GM23338 (cell line): ENCODE data around the gene TBC1D14. TPM values are rescaled to one million over a fixed set of nuclear protein-coding genes. Genes with fewer than 3 reads are reported as not detected.

Source experiments
- ATAC-seq: fragments of 200-7000 bp; cut with Tn5 transposase; 3 replicates; pipeline ENCODE4 v1.9.1; 2020
- DNase-seq: peaks from one replicate; pipeline ENCODE4 v3.0.0-alpha.2; 2015; ENCODE audit warnings: low spot score
- H2AFZ ChIP-seq: fragments of 200-600 bp; sonication (generic); 2 replicates; pipeline ENCODE4 v1.8.0; 2016; ENCODE audit warnings: antibody characterized with exemption, mild to moderate bottlenecking, moderate library complexity
- H3F3A ChIP-seq: fragments of 200-600 bp; sonication (generic); replicated peaks from 2 replicates; pipeline ENCODE4 v1.8.0; 2017; ENCODE audit warnings: antibody characterized with exemption, mixed run types, low read depth
- H3K27ac ChIP-seq: fragments of 200-600 bp; sonication (generic); 2 replicates; pipeline ENCODE4 v1.6.1; 2016; ENCODE audit warnings: low read depth
- H3K27me3 ChIP-seq: fragments of 200-600 bp; sonication (generic); 2 replicates; pipeline ENCODE4 v1.8.0; 2016; ENCODE audit warnings: mild to moderate bottlenecking, mixed run types, moderate library complexity; ENCODE audit not compliant: insufficient read depth
- H3K36me3 ChIP-seq: fragments of 200-600 bp; sonication (generic); 2 replicates; pipeline ENCODE4 v1.8.0; 2016; ENCODE audit warnings: mild to moderate bottlenecking; ENCODE audit not compliant: insufficient read depth
- H3K4me1 ChIP-seq: fragments of 200-600 bp; sonication (generic); 2 replicates; pipeline ENCODE4 v1.8.0; 2016; ENCODE audit warnings: mild to moderate bottlenecking, moderate library complexity; ENCODE audit not compliant: insufficient read depth
- H3K4me2 ChIP-seq: fragments of 200-600 bp; sonication (generic); 2 replicates; pipeline ENCODE4 v1.7.1; 2017; ENCODE audit warnings: mixed run types
- H3K4me3 ChIP-seq: fragments of 200-600 bp; sonication (generic); 2 replicates; pipeline ENCODE4 v1.6.1; 2016; ENCODE audit warnings: mixed run types
- H3K79me2 ChIP-seq: fragments of 200-600 bp; sonication (generic); replicated peaks from 2 replicates; pipeline ENCODE4 v1.8.0; 2017; ENCODE audit warnings: mild to moderate bottlenecking; ENCODE audit not compliant: insufficient read depth
- H3K9me2 ChIP-seq: fragments of 200-600 bp; sonication (generic); 2 replicates; pipeline ENCODE4 v1.8.0; 2017; ENCODE audit not compliant: insufficient read depth
- H4K20me1 ChIP-seq: fragments of 200-600 bp; sonication (generic); replicated peaks from 2 replicates; pipeline ENCODE4 v1.8.0; 2017; ENCODE audit warnings: mild to moderate bottlenecking; ENCODE audit not compliant: insufficient read depth
- H3K27ac Mint-ChIP-seq: 2 replicates; pipeline ENCODE4 v1.8.0; 2020; ENCODE audit warnings: inconsistent platforms, mild to moderate bottlenecking, moderate library complexity, mixed read lengths
- H3K27me3 Mint-ChIP-seq: 3 replicates; pipeline ENCODE4 v1.8.0; 2022; ENCODE audit warnings: low read depth, mild to moderate bottlenecking, moderate library complexity, mixed read lengths, inconsistent platforms; ENCODE audit not compliant: insufficient read depth, poor library complexity
- H3K36me3 Mint-ChIP-seq: 3 replicates; pipeline ENCODE4 v1.8.0; 2021; ENCODE audit warnings: low read depth, mild to moderate bottlenecking, inconsistent platforms, moderate library complexity, mixed read lengths
- H3K4me1 Mint-ChIP-seq: 3 replicates; pipeline ENCODE4 v1.8.0; 2020; ENCODE audit warnings: mild to moderate bottlenecking, inconsistent platforms, mixed read lengths
- H3K4me3 Mint-ChIP-seq: 3 replicates; pipeline ENCODE4 v1.8.0; 2021; ENCODE audit warnings: moderate library complexity, mild to moderate bottlenecking, inconsistent platforms, mixed read lengths
- H3K9me3 Mint-ChIP-seq: 3 replicates; pipeline ENCODE4 v1.8.0; 2020; ENCODE audit warnings: moderate library complexity, mild to moderate bottlenecking, inconsistent platforms, mixed read lengths
- CREB1 ChIP-seq: fragments of 250-450 bp; sonication (Bioruptor Pico); IDR thresholded peaks from 2 replicates; pipeline ENCODE4 v1.5.0; 2020; ENCODE audit warnings: low read depth, mild to moderate bottlenecking, moderate library complexity
- EZH2 ChIP-seq: fragments of 200-600 bp; sonication (generic); IDR thresholded peaks from one replicate; pipeline ENCODE4 v1.8.0; 2017; ENCODE audit warnings: antibody characterized with exemption, mild to moderate bottlenecking, low read depth; ENCODE audit not compliant: unreplicated experiment
- EZH2phosphoT487 ChIP-seq: fragments of 200-600 bp; sonication (generic); IDR thresholded peaks from one replicate; pipeline ENCODE4 v1.8.1; 2018; ENCODE audit warnings: antibody characterized with exemption; ENCODE audit not compliant: unreplicated experiment
- JUNB ChIP-seq: IDR thresholded peaks from one replicate; pipeline ENCODE4 v1.6.1; 2016; ENCODE audit warnings: antibody characterized with exemption; ENCODE audit not compliant: unreplicated experiment
- NANOG ChIP-seq: IDR thresholded peaks from 2 replicates; pipeline ENCODE4 v1.6.1; 2016; ENCODE audit warnings: antibody characterized with exemption, borderline replicate concordance
- POLR2AphosphoS5 ChIP-seq: IDR thresholded peaks from 2 replicates; pipeline ENCODE4 v1.6.1; 2016; ENCODE audit warnings: antibody characterized with exemption, low read depth
- STAT1 ChIP-seq: IDR thresholded peaks from one replicate; pipeline ENCODE4 v1.6.1; 2016; ENCODE audit warnings: antibody characterized with exemption; ENCODE audit not compliant: unreplicated experiment
- ZNF114 ChIP-seq: fragments of 250-450 bp; sonication (Bioruptor Pico); IDR thresholded peaks from 2 replicates; pipeline ENCODE4 v1.5.0; 2020; ENCODE audit warnings: mild to moderate bottlenecking, moderate library complexity
- ZNF331 ChIP-seq: fragments of 250-450 bp; sonication (Bioruptor Pico); IDR thresholded peaks from 2 replicates; pipeline ENCODE4 v1.5.0; 2020; ENCODE audit warnings: low read depth, mild to moderate bottlenecking, moderate library complexity
- polyA plus RNA-seq: library from polyadenylated mRNA; unstranded; fragments of >200 nt; fragmentation: Nextera tagmentation; extraction: Ambion mirVana; gene quantifications from 2 replicates; pipeline ENCODE4 v1.2.1, GENCODE V29; 2016
- total RNA-seq: library from RNA; depleted of rRNA; stranded (reverse); fragments of >200 nt; shearing (Covaris generic); gene quantifications from 2 replicates; pipeline ENCODE4 v1.2.3, GENCODE V29; 2014
- TF ChIP-seq, protein P1 (sequence below), 2 experiments: fragments of 200-600 bp in 1 of 2; sonication (generic) in 1 of 2; conservative IDR thresholded peaks; 2 replicates each; pipeline versions ENCODE4 v1.5.1 to v1.6.1; 2016 to 2017; ENCODE audit warnings: antibody characterized with exemption in 2 of 2, low read depth in 2 of 2, mild to moderate bottlenecking in 2 of 2, moderate library complexity in 1 of 2
- TF ChIP-seq, protein P2 (sequence below): IDR thresholded peaks from 2 replicates; pipeline ENCODE4 v1.6.1; 2016; ENCODE audit warnings: antibody characterized with exemption
- TF ChIP-seq, protein P3 (sequence below): IDR thresholded peaks from one replicate; pipeline ENCODE4 v1.6.1; 2018; ENCODE audit warnings: antibody characterized with exemption; ENCODE audit not compliant: unreplicated experiment
- TF ChIP-seq, protein P4 (sequence below): fragments of 250-450 bp; sonication (Bioruptor Pico); IDR thresholded peaks from 2 replicates; pipeline ENCODE4 v1.5.0; 2020; ENCODE audit warnings: mild to moderate bottlenecking, moderate library complexity

The TBC1D14 gene
- total and polyA plus RNA-seq, 2 experiments from 2014 or later, result 18.2 to 59.7 TPM

DNA sequence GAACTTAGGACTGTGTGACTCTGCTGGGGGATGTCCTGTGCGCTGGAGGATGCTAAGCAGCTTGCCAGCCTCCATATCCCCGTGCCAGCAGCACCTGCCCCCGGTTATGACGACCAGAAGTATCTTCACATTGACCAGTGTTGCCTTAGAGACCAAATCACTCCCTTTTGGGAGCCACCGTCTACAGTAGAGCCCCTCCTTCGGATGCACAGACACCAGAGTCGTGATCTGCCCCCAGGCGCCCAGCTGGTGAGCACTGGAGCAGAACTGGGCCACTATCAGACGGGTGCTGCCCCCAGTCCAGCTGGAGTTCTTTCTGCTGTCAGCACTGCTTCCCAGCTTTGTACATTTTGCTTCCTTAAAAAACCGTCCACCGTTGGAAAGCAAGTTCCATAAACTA lies 103.5 kb downstream of the TBC1D14 start:
- H3K36me3 ChIP-seq, result peaks cover 5% of the 10 kb centered on the region
- peaks cover 81% of the 10 kb centered on the region for H3K36me3 Mint-ChIP-seq
- TF ChIP-seq ZNF331, result no peak
- no peak for TF ChIP-seq CREB1
- TF ChIP-seq, protein P1, sequence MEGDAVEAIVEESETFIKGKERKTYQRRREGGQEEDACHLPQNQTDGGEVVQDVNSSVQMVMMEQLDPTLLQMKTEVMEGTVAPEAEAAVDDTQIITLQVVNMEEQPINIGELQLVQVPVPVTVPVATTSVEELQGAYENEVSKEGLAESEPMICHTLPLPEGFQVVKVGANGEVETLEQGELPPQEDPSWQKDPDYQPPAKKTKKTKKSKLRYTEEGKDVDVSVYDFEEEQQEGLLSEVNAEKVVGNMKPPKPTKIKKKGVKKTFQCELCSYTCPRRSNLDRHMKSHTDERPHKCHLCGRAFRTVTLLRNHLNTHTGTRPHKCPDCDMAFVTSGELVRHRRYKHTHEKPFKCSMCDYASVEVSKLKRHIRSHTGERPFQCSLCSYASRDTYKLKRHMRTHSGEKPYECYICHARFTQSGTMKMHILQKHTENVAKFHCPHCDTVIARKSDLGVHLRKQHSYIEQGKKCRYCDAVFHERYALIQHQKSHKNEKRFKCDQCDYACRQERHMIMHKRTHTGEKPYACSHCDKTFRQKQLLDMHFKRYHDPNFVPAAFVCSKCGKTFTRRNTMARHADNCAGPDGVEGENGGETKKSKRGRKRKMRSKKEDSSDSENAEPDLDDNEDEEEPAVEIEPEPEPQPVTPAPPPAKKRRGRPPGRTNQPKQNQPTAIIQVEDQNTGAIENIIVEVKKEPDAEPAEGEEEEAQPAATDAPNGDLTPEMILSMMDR (conservative IDR thresholded peaks at IDR 0.05; ENCODE audit: low read depth in 2 of 2), result no peak
- TF ChIP-seq JUNB, result no peak
- TF ChIP-seq POLR2AphosphoS5, result no peak
- TF ChIP-seq, protein P2, sequence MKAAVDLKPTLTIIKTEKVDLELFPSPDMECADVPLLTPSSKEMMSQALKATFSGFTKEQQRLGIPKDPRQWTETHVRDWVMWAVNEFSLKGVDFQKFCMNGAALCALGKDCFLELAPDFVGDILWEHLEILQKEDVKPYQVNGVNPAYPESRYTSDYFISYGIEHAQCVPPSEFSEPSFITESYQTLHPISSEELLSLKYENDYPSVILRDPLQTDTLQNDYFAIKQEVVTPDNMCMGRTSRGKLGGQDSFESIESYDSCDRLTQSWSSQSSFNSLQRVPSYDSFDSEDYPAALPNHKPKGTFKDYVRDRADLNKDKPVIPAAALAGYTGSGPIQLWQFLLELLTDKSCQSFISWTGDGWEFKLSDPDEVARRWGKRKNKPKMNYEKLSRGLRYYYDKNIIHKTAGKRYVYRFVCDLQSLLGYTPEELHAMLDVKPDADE, result no peak
- TF ChIP-seq EZH2, result no peak
- TF ChIP-seq EZH2phosphoT487, result no peak
- no peak for TF ChIP-seq STAT1
- no peak for TF ChIP-seq NANOG
- TF ChIP-seq, protein P3, sequence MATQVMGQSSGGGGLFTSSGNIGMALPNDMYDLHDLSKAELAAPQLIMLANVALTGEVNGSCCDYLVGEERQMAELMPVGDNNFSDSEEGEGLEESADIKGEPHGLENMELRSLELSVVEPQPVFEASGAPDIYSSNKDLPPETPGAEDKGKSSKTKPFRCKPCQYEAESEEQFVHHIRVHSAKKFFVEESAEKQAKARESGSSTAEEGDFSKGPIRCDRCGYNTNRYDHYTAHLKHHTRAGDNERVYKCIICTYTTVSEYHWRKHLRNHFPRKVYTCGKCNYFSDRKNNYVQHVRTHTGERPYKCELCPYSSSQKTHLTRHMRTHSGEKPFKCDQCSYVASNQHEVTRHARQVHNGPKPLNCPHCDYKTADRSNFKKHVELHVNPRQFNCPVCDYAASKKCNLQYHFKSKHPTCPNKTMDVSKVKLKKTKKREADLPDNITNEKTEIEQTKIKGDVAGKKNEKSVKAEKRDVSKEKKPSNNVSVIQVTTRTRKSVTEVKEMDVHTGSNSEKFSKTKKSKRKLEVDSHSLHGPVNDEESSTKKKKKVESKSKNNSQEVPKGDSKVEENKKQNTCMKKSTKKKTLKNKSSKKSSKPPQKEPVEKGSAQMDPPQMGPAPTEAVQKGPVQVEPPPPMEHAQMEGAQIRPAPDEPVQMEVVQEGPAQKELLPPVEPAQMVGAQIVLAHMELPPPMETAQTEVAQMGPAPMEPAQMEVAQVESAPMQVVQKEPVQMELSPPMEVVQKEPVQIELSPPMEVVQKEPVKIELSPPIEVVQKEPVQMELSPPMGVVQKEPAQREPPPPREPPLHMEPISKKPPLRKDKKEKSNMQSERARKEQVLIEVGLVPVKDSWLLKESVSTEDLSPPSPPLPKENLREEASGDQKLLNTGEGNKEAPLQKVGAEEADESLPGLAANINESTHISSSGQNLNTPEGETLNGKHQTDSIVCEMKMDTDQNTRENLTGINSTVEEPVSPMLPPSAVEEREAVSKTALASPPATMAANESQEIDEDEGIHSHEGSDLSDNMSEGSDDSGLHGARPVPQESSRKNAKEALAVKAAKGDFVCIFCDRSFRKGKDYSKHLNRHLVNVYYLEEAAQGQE, result no peak
- no peak for TF ChIP-seq ZNF114 (CRISPR knock-in tag)
- TF ChIP-seq, protein P4, sequence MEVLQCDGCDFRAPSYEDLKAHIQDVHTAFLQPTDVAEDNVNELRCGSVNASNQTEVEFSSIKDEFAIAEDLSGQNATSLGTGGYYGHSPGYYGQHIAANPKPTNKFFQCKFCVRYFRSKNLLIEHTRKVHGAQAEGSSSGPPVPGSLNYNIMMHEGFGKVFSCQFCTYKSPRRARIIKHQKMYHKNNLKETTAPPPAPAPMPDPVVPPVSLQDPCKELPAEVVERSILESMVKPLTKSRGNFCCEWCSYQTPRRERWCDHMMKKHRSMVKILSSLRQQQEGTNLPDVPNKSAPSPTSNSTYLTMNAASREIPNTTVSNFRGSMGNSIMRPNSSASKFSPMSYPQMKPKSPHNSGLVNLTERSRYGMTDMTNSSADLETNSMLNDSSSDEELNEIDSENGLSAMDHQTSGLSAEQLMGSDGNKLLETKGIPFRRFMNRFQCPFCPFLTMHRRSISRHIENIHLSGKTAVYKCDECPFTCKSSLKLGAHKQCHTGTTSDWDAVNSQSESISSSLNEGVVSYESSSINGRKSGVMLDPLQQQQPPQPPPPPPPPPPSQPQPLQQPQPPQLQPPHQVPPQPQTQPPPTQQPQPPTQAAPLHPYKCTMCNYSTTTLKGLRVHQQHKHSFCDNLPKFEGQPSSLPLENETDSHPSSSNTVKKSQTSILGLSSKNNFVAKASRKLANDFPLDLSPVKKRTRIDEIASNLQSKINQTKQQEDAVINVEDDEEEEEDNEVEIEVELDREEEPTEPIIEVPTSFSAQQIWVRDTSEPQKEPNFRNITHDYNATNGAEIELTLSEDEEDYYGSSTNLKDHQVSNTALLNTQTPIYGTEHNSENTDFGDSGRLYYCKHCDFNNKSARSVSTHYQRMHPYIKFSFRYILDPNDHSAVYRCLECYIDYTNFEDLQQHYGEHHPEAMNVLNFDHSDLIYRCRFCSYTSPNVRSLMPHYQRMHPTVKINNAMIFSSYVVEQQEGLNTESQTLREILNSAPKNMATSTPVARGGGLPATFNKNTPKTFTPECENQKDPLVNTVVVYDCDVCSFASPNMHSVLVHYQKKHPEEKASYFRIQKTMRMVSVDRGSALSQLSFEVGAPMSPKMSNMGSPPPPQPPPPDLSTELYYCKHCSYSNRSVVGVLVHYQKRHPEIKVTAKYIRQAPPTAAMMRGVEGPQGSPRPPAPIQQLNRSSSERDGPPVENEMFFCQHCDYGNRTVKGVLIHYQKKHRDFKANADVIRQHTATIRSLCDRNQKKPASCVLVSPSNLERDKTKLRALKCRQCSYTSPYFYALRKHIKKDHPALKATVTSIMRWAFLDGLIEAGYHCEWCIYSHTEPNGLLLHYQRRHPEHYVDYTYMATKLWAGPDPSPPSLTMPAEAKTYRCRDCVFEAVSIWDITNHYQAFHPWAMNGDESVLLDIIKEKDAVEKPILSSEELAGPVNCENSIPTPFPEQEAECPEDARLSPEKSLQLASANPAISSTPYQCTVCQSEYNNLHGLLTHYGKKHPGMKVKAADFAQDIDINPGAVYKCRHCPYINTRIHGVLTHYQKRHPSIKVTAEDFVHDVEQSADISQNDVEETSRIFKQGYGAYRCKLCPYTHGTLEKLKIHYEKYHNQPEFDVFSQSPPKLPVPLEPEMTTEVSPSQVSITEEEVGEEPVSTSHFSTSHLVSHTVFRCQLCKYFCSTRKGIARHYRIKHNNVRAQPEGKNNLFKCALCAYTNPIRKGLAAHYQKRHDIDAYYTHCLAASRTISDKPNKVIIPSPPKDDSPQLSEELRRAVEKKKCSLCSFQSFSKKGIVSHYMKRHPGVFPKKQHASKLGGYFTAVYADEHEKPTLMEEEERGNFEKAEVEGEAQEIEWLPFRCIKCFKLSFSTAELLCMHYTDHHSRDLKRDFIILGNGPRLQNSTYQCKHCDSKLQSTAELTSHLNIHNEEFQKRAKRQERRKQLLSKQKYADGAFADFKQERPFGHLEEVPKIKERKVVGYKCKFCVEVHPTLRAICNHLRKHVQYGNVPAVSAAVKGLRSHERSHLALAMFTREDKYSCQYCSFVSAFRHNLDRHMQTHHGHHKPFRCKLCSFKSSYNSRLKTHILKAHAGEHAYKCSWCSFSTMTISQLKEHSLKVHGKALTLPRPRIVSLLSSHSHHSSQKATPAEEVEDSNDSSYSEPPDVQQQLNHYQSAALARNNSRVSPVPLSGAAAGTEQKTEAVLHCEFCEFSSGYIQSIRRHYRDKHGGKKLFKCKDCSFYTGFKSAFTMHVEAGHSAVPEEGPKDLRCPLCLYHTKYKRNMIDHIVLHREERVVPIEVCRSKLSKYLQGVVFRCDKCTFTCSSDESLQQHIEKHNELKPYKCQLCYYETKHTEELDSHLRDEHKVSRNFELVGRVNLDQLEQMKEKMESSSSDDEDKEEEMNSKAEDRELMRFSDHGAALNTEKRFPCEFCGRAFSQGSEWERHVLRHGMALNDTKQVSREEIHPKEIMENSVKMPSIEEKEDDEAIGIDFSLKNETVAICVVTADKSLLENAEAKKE (CRISPR knock-in tag), result no peak
- no peaks in the 10 kb centered on the region for H3F3A ChIP-seq
- no peak overlapping the region for H3K27ac Mint-ChIP-seq
- H3K27me3 Mint-ChIP-seq, result peaks cover 4% of the 10 kb centered on the region
- DNase-seq (no peak), ATAC-seq (no peak)
- H3K9me2 ChIP-seq, result no peaks in the 10 kb centered on the region
- H3K4me3 Mint-ChIP-seq, result no peak overlapping the region
- H3K4me3 ChIP-seq, result no peak overlapping the region
- H3K4me2 ChIP-seq, result no peak overlapping the region
- H3K27ac ChIP-seq, result no peak overlapping the region
- no peak overlapping the region for H2AFZ ChIP-seq
- H3K27me3 ChIP-seq, result no peaks in the 10 kb centered on the region
- H3K4me1 Mint-ChIP-seq, result peaks cover 10% of the 10 kb centered on the region
- H3K79me2 ChIP-seq, result peaks cover 20% of the 10 kb centered on the region
- peaks cover 41% of the 10 kb centered on the region for H4K20me1 ChIP-seq
- H3K4me1 ChIP-seq, result no peaks in the 10 kb centered on the region
- no peaks in the 10 kb centered on the region for H3K9me3 Mint-ChIP-seq
